ENCODE data around the gene TRAIP. TPM values are rescaled to one million over a fixed set of nuclear protein-coding genes. Genes with fewer than 3 reads are reported as not detected.

The TRAIP gene
- total RNA-seq, 1 donor, result 1.4 TPM

GRCh38 chr3:49842843-49843517, 13.4 kb downstream of the TRAIP start:
- Histone ChIP-seq H3K4me2 (ENCODE audit: insufficient read depth, low read length) (no peak overlapping the region), H4K20me1 (ENCODE audit: insufficient read depth, low read length) (no peaks in the 10 kb centered on the region), H3K36me3 (ENCODE audit: insufficient read depth, low read length) (peaks cover 11% of the 10 kb centered on the region), H3K4me1 (ENCODE audit: insufficient read depth, low read length) (peaks cover 4% of the 10 kb centered on the region), H3K4me3 (ENCODE audit: insufficient read depth, low read length) (no peak overlapping the region), H3K79me2 (ENCODE audit: insufficient read depth, low read length) (no peaks in the 10 kb centered on the region), H3K9me3 (ENCODE audit: low read depth, low read length) (no peaks in the 10 kb centered on the region), H3K27me3 (ENCODE audit: insufficient read depth, low read length) (no peaks in the 10 kb centered on the region), H3K27ac (ENCODE audit: low read depth, low read length) (no peak overlapping the region), H2AFZ (ENCODE audit: low read length) (no peak overlapping the region)
- DNase-seq (ENCODE audit: insufficient read length, low spot score, missing footprints), result peak; percentile 18
- TF ChIP-seq CTCF (IDR thresholded peaks at IDR 0.05; ENCODE audit: extremely low read depth, low read depth, low read length), result no peak

GRCh38 chr3:49841806-49842205, 14.6 kb downstream of the TRAIP start:
- Histone ChIP-seq H3K27ac (ENCODE audit: low read depth, low read length) (no peak overlapping the region), H3K4me2 (ENCODE audit: insufficient read depth, low read length) (no peak overlapping the region), H3K79me2 (ENCODE audit: insufficient read depth, low read length) (no peaks in the 10 kb centered on the region), H2AFZ (ENCODE audit: low read length) (no peak overlapping the region), H3K27me3 (ENCODE audit: insufficient read depth, low read length) (no peaks in the 10 kb centered on the region), H4K20me1 (ENCODE audit: insufficient read depth, low read length) (no peaks in the 10 kb centered on the region), H3K9me3 (ENCODE audit: low read depth, low read length) (no peaks in the 10 kb centered on the region), H3K4me3 (ENCODE audit: insufficient read depth, low read length) (no peak overlapping the region), H3K4me1 (ENCODE audit: insufficient read depth, low read length) (peaks cover 4% of the 10 kb centered on the region), H3K36me3 (ENCODE audit: insufficient read depth, low read length) (peaks cover 11% of the 10 kb centered on the region)
- TF ChIP-seq CTCF (IDR thresholded peaks at IDR 0.05; ENCODE audit: extremely low read depth, low read depth, low read length), result no peak
- peak; percentile 3 for DNase-seq (ENCODE audit: insufficient read length, low spot score, missing footprints)

GRCh38 chr3:49841126-49841696, 15.2 kb downstream of the TRAIP start:
- Histone ChIP-seq H3K4me2 (ENCODE audit: insufficient read depth, low read length) (no peak overlapping the region), H3K79me2 (ENCODE audit: insufficient read depth, low read length) (no peaks in the 10 kb centered on the region), H3K4me3 (ENCODE audit: insufficient read depth, low read length) (no peak overlapping the region), H3K9me3 (ENCODE audit: low read depth, low read length) (no peaks in the 10 kb centered on the region), H4K20me1 (ENCODE audit: insufficient read depth, low read length) (no peaks in the 10 kb centered on the region), H3K27me3 (ENCODE audit: insufficient read depth, low read length) (no peaks in the 10 kb centered on the region), H2AFZ (ENCODE audit: low read length) (no peak overlapping the region), H3K27ac (ENCODE audit: low read depth, low read length) (no peak overlapping the region), H3K4me1 (ENCODE audit: insufficient read depth, low read length) (peaks cover 4% of the 10 kb centered on the region), H3K36me3 (ENCODE audit: insufficient read depth, low read length) (peaks cover 7% of the 10 kb centered on the region)
- TF ChIP-seq CTCF (IDR thresholded peaks at IDR 0.05; ENCODE audit: extremely low read depth, low read depth, low read length), result peak; percentile 36
- DNase-seq (ENCODE audit: insufficient read length, low spot score, missing footprints), result peak; percentile 34

GRCh38 chr3:49840388-49840787, 16.0 kb downstream of the TRAIP start:
- no peaks in the 10 kb centered on the region for H3K9me3 ChIP-seq (ENCODE audit: low read depth, low read length)
- no peak for TF ChIP-seq CTCF (IDR thresholded peaks at IDR 0.05; ENCODE audit: extremely low read depth, low read depth, low read length)
- peaks cover 4% of the 10 kb centered on the region for H3K4me1 ChIP-seq (ENCODE audit: insufficient read depth, low read length)
- no peak overlapping the region for H3K27ac ChIP-seq (ENCODE audit: low read depth, low read length)
- H3K79me2 ChIP-seq (ENCODE audit: insufficient read depth, low read length), result no peaks in the 10 kb centered on the region
- no peak overlapping the region for H3K4me2 ChIP-seq (ENCODE audit: insufficient read depth, low read length)
- no peak overlapping the region for H2AFZ ChIP-seq (ENCODE audit: low read length)
- no peak overlapping the region for H3K4me3 ChIP-seq (ENCODE audit: insufficient read depth, low read length)
- no peaks in the 10 kb centered on the region for H4K20me1 ChIP-seq (ENCODE audit: insufficient read depth, low read length)
- H3K36me3 ChIP-seq (ENCODE audit: insufficient read depth, low read length), result peaks cover 6% of the 10 kb centered on the region
- no peaks in the 10 kb centered on the region for H3K27me3 ChIP-seq (ENCODE audit: insufficient read depth, low read length)
- DNase-seq (ENCODE audit: insufficient read length, low spot score, missing footprints), result peak; percentile 59

Measured in osteoblast (primary cell).